HEK293 (cell line): ENCODE measurements around the gene S100A16.
A peak's percentile ranks its signal among the peaks of the same experiment; 100 is the strongest.

ENCODE experiments used
- CTCF ChIA-PET: fragments of 350-600 bp; formaldehyde crosslinking; extraction: SDS; loops from one replicate; lab custom pipeline; 2021; ENCODE audit warnings: antibody characterized with exemption; lab: Yijun Ruan, JAX
- POLR2A ChIA-PET: fragments of 300-600 bp; formaldehyde crosslinking; extraction: SDS; loops from one replicate; lab custom pipeline; 2020; ENCODE audit warnings: antibody characterized with exemption, inconsistent platforms; lab: Yijun Ruan, JAX
- H3K27ac ChIP-seq: fragments of 200-500 bp; sonication (Bioruptor generic); 2 replicates; pipeline ENCODE4 v1.5.1; 2014; ENCODE audit warnings: low read depth, low read length, control low read depth, inconsistent platforms; ENCODE audit errors: extremely low read depth
- H3K36me3 ChIP-seq, 2 experiments: fragments of 200-500 bp in 1 of 2; sonication (Bioruptor generic) in 1 of 2; 1 replicate in 1 of 2; 2 replicates in 1 of 2; pipeline ENCODE4 v1.5.1; 2014 to 2017; ENCODE audit warnings: inconsistent platforms in 2 of 2, low read length in 2 of 2; ENCODE audit not compliant: control insufficient read depth in 2 of 2, insufficient read depth in 1 of 2
- H3K4me1 ChIP-seq: fragments of 200-500 bp; sonication (Bioruptor generic); 2 replicates; pipeline ENCODE4 v1.5.1; 2014; ENCODE audit warnings: mild to moderate bottlenecking, low read length, inconsistent platforms; ENCODE audit not compliant: control insufficient read depth, insufficient read depth
- H3K4me3 ChIP-seq: 2 replicates; pipeline ENCODE4 v1.5.1; 2011; ENCODE audit warnings: low read depth, mild to moderate bottlenecking, control low read depth, low read length, moderate library complexity
- H3K9me3 ChIP-seq: fragments of 200-500 bp; sonication (Bioruptor generic); 2 replicates; pipeline ENCODE4 v1.5.1; 2014; ENCODE audit warnings: low read depth, low read length, inconsistent platforms; ENCODE audit not compliant: control insufficient read depth, insufficient read depth
- EGR2 ChIP-seq: fragments of 450-650 bp; formaldehyde crosslinking; IDR thresholded peaks from 2 replicates; pipeline ENCODE4 v1.5.1; 2016; ENCODE audit warnings: low read depth, missing biosample characterization, missing genetic modification characterization
- KLF1 ChIP-seq: fragments of 450-650 bp; formaldehyde crosslinking; IDR thresholded peaks from 2 replicates; pipeline ENCODE4 v1.5.1; 2016; ENCODE audit warnings: missing biosample characterization, missing genetic modification characterization
- KLF17 ChIP-seq: fragments of 450-650 bp; formaldehyde crosslinking; IDR thresholded peaks from 2 replicates; pipeline ENCODE4 v1.5.1; 2016; ENCODE audit warnings: missing biosample characterization, missing genetic modification characterization
- KLF9 ChIP-seq: fragments of 450-650 bp; formaldehyde crosslinking; IDR thresholded peaks from 2 replicates; pipeline ENCODE4 v1.5.1; 2016; ENCODE audit warnings: missing biosample characterization, missing genetic modification characterization, low read depth
- SCRT2 ChIP-seq: fragments of 450-650 bp; formaldehyde crosslinking; IDR thresholded peaks from 2 replicates; pipeline ENCODE4 v1.5.1; 2016; ENCODE audit warnings: missing biosample characterization, missing genetic modification characterization
- WT1 ChIP-seq: fragments of 450-650 bp; formaldehyde crosslinking; IDR thresholded peaks from 2 replicates; pipeline ENCODE4 v1.5.1; 2016; ENCODE audit warnings: missing biosample characterization, missing genetic modification characterization
- ZBTB11 ChIP-seq: fragments of 450-650 bp; formaldehyde crosslinking; conservative IDR thresholded peaks from 2 replicates; pipeline ENCODE4 v1.5.1; 2016; ENCODE audit warnings: low read depth, missing biosample characterization, missing genetic modification characterization
- ZFHX2 ChIP-seq: fragments of 450-650 bp; formaldehyde crosslinking; conservative IDR thresholded peaks from 2 replicates; pipeline ENCODE4 v1.5.1; 2016; ENCODE audit warnings: missing biosample characterization, missing genetic modification characterization
- ZFP3 ChIP-seq: fragments of 450-650 bp; formaldehyde crosslinking; IDR thresholded peaks from 2 replicates; pipeline ENCODE4 v1.5.1; 2016; ENCODE audit warnings: low read depth, missing biosample characterization, missing genetic modification characterization
- ZFP69B ChIP-seq: fragments of 450-650 bp; formaldehyde crosslinking; IDR thresholded peaks from 2 replicates; pipeline ENCODE4 v1.5.1; 2016; ENCODE audit warnings: missing biosample characterization, missing genetic modification characterization
- ZIC2 ChIP-seq: fragments of 450-650 bp; formaldehyde crosslinking; IDR thresholded peaks from 2 replicates; pipeline ENCODE4 v1.5.1; 2016; ENCODE audit warnings: missing biosample characterization, missing genetic modification characterization
- ZNF133 ChIP-seq: fragments of 450-650 bp; formaldehyde crosslinking; IDR thresholded peaks from 2 replicates; pipeline ENCODE4 v1.5.1; 2016; ENCODE audit warnings: missing biosample characterization, missing genetic modification characterization
- ZNF174 ChIP-seq: fragments of 450-650 bp; formaldehyde crosslinking; IDR thresholded peaks from 2 replicates; pipeline ENCODE4 v1.5.0; 2017; ENCODE audit warnings: missing biosample characterization, mild to moderate bottlenecking, missing genetic modification characterization
- ZNF292 ChIP-seq: fragments of 450-650 bp; formaldehyde crosslinking; IDR thresholded peaks from 2 replicates; pipeline ENCODE4 v1.5.1; 2016; ENCODE audit warnings: low read depth, missing biosample characterization, missing genetic modification characterization, borderline replicate concordance
- ZNF391 ChIP-seq: fragments of 450-650 bp; formaldehyde crosslinking; IDR thresholded peaks from 2 replicates; pipeline ENCODE4 v1.5.1; 2016; ENCODE audit warnings: low read depth, missing biosample characterization, missing genetic modification characterization, borderline replicate concordance
- ZNF677 ChIP-seq: fragments of 450-650 bp; IDR thresholded peaks from 2 replicates; pipeline ENCODE4 v1.5.0; 2018; ENCODE audit warnings: missing biosample characterization, mild to moderate bottlenecking, missing genetic modification characterization, moderate library complexity
- ZNF830 ChIP-seq: fragments of 450-650 bp; IDR thresholded peaks from 2 replicates; pipeline ENCODE4 v1.5.0; 2018; ENCODE audit warnings: missing biosample characterization, missing genetic modification characterization, low read depth, mild to moderate bottlenecking, moderate library complexity
- TF ChIP-seq, protein P1 (sequence below): fragments of 450-650 bp; formaldehyde crosslinking; IDR thresholded peaks from 2 replicates; pipeline ENCODE4 v1.5.1; 2016; ENCODE audit warnings: missing biosample characterization, missing genetic modification characterization
- TF ChIP-seq, protein P2 (sequence below): fragments of 450-650 bp; formaldehyde crosslinking; IDR thresholded peaks from 2 replicates; pipeline ENCODE4 v1.5.1; 2016; ENCODE audit warnings: missing biosample characterization, missing genetic modification characterization

The S100A16 gene

GRCh38 chr1:153608742-153609584, 4.0 kb downstream of the S100A16 start (continued):
- TF ChIP-seq KLF1 (tag by site-specific recombination) = peak; percentile 94
- no peak for TF ChIP-seq ZBTB11 (tag by site-specific recombination)
- TF ChIP-seq ZNF677 (tag by site-specific recombination) = no peak
- peak; percentile 70; the same call in 1 of the 2 replicates for TF ChIP-seq EGR2 (tag by site-specific recombination)
- no peak for TF ChIP-seq ZNF133 (tag by site-specific recombination)
- TF ChIP-seq ZIC2 (tag by site-specific recombination) = peak; percentile 80
- TF ChIP-seq ZFP69B (tag by site-specific recombination) = no peak
- no peak for TF ChIP-seq KLF9 (tag by site-specific recombination)
- TF ChIP-seq KLF17 (tag by site-specific recombination) = peak; percentile 98

DNA sequence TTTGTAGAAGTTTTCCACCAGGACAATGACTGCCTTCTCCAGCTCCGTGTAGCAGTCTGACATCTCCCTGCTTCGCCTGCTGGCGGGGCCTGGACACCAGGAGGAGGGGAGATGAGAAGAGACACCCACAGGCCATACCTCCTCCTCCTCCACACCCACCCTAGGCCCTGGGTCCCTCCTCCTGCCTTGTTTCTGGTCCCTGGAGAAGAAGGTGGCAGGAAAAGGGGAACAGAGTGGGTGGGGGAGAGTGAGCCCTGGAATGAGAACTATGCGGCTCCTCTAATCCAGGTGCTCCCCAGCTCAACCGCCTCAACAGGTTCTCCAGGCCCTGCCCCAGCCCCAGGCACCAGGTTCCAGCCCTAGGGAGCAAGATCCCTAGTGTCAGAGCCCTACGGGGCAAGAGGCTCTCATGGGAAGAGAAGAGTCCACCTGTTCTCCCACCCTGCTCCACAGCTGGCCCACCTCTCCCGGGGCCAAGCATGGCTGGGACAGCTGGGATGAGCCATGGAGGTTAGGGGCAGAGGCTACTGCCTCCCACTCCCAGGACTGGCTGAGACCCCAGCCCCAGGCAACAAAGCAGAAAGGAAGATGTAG, 4.8 kb downstream of the S100A16 start:
- Histone ChIP-seq H3K9me3 (no peaks in the 10 kb centered on the region), H3K27ac (no peak overlapping the region), H3K4me3 (no peak overlapping the region), H3K4me1 (no peaks in the 10 kb centered on the region), H3K36me3 (no peaks in the 10 kb centered on the region)
- ChIA-PET POLR2A (interaction anchor here (3.3 kb wide), 1 partner anchor 18 kb away, joined by 10 read pairs; the partner anchor contains the start of gene S100A13), CTCF (interaction anchor here (0.6 to 2.8 kb wide), 2 partner anchors 19 to 123 kb away, joined by 3 to 16 read pairs; partner anchors contain the start of genes S100A1 and S100A13)
- TF ChIP-seq EGR2 (tag by site-specific recombination) (peak; percentile 55), ZFHX2 (tag by site-specific recombination) (peak; percentile 54; the same call in 1 of the 2 replicates), ZFP3 (tag by site-specific recombination) (no peak), WT1 (tag by site-specific recombination) (no peak), SCRT2 (tag by site-specific recombination) (peak; percentile 48; the same call in 1 of the 2 replicates)

DNA sequence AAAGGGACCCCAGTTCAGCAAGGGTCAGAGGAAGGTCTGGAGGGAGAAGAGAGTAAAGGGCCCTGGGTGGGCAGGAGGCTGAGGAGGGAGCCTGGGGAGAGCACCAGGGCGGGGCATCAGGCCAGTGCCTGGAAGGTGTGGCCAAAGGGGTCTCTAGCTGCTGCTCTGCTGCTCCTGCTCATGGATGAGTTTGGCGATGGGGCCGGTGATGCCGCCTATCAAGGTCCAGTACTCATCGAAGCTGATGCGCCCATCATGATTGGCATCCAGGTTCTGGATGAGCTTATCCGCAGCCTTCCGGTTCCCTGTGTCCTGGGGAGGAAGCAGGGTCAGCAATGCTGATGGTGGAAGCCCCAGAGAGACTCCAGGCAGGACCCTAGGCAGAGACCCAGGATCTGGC, 5.6 kb downstream of the S100A16 start:
- Histone ChIP-seq H3K27ac (no peak overlapping the region), H3K36me3 (no peaks in the 10 kb centered on the region), H3K4me3 (no peak overlapping the region), H3K4me1 (no peaks in the 10 kb centered on the region), H3K9me3 (no peaks in the 10 kb centered on the region)
- TF ChIP-seq ZNF830 (tag by site-specific recombination) = no peak
- TF ChIP-seq ZNF292 = no peak
- no peak for TF ChIP-seq ZNF391 (tag by site-specific recombination)
- no peak for TF ChIP-seq ZNF174 (tag by site-specific recombination)
- TF ChIP-seq, protein P1, sequence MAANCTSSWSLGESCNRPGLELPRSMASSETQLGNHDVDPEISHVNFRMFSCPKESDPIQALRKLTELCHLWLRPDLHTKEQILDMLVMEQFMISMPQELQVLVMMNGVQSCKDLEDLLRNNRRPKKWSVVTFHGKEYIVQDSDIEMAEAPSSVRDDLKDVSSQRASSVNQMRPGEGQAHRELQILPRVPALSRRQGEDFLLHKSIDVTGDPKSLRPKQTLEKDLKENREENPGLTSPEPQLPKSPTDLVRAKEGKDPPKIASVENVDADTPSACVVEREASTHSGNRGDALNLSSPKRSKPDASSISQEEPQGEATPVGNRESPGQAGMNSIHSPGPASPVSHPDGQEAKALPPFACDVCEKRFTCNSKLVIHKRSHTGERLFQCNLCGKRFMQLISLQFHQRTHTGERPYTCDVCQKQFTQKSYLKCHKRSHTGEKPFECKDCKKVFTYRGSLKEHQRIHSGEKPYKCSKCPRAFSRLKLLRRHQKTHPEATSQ = no peak
- TF ChIP-seq, protein P2, sequence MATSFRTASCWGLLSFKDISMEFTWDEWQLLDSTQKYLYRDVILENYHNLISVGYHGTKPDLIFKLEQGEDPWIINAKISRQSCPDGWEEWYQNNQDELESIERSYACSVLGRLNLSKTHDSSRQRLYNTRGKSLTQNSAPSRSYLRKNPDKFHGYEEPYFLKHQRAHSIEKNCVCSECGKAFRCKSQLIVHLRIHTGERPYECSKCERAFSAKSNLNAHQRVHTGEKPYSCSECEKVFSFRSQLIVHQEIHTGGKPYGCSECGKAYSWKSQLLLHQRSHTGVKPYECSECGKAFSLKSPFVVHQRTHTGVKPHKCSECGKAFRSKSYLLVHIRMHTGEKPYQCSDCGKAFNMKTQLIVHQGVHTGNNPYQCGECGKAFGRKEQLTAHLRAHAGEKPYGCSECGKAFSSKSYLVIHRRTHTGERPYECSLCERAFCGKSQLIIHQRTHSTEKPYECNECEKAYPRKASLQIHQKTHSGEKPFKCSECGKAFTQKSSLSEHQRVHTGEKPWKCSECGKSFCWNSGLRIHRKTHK (tag by site-specific recombination) = no peak
- ChIA-PET POLR2A (no interaction called here), CTCF (interaction anchor here (2.8 kb wide), 1 partner anchor 20 kb away, joined by 16 read pairs; the partner anchor contains the start of genes S100A1 and S100A13)
